GM18520 (cell line): Measurements from ENCODE around the gene NINJ1.

Source experiments
- ATAC-seq: cut with Tn5 transposase; IDR thresholded peaks from one replicate; pipeline ENCODE4 v1.9.1; 2021; ENCODE audit not compliant: unreplicated experiment

The NINJ1 gene

DNA sequence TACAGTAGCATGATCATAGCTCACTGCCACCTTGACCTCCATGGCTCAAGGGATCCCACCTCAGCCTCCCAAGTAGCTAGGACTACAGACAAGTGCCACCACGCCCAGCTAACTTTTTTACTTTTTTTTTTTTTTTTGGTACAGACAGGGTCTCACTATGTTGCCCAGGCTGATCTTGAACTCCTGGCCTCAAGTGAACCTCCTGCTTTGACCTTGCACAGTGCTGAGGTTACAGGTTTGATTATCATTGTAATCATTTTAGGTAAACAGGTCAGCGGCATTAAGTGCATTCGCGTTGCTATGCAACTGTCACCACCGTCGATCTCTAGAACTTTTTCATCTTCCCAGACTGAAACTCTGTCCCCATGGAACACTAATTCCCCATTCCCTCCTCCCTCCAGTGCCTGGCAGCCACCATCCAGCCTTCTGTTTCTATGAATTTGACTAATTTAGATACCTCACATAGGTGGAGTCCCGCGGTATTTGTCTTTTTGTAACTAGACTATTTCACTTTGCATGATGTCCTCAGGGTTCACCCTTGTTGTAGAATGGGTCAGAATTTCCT is 43.9 kb downstream of the NINJ1 start:
- no peak for ATAC-seq

DNA sequence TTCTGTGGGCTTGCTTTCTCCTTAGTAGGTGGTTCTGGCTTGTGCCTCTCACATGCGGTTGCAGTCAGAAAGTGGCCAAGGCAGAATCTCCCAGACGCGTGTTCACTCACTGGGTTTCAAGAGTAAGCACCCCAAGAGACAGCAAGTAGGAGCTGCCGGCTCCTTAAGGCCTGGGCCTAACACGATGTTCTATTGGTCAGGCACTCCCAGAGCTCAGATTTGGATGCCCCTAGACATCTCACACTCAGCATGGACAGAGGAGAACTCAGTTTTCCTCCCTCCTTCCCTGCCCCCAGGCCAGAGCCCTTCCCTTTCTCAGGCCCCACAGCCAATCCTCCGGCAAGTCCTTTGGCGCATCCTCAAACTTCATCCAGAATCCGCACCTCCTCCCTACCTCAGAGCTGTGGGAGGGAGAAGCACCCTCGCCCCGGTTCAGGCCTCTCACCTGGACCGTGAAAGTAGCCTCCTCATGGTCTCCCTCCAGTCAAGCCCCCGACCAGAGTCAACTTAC is 44.5 kb downstream of the NINJ1 start:
- no peak for ATAC-seq

DNA sequence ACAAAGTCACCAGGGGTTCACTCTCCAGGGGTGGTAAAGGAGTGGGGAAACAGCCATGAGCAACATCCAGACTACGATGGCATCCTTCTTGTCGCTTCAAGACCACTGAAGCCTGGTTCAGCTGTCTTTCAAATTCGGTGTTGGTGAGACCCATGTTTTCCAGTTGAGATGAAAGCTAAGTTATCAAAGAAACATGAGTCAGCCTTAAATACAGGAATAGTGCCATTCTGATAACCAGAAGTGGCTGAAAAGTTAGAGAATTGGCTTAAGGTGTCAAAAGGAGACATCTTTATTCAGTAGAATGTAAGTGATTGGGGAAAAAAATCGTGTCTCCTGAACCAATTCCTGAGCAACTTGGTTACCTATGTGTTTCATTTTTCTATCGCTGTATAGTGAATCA is 45.0 kb downstream of the NINJ1 start:
- no peak for ATAC-seq

DNA sequence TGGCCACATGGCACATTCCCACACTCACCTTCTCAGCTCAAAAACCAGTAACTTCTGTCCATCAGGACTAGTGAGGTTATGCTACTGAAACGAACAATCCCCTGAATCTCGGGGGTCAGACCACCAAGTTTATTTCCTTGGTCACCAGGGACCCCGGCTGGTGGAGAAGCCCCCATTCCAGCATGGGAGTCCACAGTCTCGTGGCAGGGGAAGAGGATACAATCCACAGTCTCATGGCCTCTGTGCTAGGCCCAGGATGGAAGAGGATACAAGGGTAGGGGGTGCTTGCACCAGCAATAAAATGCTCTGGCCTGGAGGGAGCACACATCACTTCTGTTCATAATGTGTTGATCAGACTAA is 45.4 kb downstream of the NINJ1 start:
- no peak for ATAC-seq

DNA sequence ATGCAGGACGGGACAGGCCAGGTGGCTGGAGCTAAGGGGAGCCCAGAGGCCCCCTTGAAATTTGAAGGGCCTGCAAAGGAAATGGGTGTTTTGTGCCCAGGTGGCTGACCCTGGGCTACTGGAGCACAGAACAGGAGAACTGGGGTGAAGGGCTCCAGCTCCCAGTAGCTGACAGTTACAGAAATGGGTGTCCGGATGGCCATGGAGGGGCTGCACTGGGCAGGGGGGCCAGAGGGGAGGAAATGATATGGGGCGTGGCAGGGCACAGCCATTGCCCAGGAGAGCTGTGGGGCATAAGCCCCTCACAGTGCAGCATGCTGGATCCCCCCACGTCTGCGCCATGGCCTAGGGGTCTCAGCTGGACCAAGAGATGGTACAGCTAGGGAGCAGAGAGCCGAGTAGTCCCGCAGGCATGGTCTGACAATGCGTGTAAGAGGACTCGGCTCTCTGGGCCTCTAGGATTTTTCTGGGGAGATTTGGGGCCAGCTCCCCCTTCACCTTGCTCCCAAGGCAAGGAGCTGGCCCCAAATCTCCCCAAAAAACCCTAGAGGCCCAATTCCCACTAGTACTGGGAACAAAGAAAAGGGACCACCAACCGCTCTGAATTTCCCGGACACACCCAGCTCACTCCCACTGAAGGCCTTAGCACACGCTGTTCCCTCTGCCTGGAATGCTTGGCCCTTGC is 45.9 kb downstream of the NINJ1 start:
- no peak for ATAC-seq

DNA sequence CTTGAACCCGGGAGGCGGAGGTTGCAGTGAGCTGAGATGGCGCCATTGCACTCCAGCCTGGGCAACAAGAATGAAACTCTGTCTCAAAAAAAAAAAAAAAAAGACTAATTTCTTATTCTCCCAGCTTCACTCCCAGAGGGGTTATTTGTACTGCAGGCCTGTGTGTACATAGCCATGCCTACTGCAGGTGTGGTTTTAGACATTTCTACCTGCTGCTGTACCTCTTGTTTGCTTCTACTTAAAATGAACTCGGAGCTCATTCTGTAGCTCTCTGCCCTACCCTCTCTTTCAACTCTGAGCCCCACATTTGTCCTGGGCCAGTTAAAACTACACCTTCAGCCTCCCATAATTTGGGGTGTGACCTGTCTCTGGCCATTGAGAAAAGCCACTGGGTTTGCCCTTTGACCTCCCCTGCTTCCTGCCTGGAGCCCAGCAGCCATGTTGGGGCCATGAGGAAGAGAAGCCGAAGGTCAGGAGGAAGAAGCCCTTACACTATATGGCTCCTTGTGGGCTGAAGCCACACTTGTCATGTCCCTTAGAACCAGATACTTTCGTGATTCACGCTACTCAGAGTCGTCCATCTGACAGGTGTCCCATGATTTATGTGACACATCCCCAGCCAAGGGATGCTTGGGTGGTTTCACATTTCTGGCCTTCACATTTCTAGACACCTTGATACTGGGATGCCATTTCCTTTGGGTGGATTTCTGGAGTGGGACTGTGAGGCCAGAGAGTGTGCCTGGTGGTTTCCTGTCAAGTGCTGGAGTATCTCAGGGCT is 47.4 kb downstream of the NINJ1 start:
- ATAC-seq, result no peak

DNA sequence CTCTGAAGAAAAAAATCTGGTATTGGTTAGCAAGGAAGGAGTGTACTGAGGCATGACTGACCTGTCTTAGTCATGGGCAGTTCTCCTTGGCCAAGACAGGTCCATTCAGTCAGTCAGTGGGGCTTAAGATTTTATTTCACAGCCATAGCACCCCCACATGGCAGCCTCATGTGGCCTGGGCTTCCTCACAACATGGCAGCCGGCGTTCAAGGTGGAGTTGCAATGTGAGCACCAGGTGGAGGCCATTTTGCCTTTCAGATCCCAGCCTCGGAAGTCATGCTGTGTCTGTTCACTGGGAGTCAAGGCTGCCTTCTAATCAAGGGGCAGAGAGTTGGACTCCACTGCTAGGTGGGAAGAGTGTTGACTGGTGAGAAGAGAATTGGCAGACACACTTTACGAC is 48.4 kb downstream of the NINJ1 start:
- ATAC-seq, result no peak

DNA sequence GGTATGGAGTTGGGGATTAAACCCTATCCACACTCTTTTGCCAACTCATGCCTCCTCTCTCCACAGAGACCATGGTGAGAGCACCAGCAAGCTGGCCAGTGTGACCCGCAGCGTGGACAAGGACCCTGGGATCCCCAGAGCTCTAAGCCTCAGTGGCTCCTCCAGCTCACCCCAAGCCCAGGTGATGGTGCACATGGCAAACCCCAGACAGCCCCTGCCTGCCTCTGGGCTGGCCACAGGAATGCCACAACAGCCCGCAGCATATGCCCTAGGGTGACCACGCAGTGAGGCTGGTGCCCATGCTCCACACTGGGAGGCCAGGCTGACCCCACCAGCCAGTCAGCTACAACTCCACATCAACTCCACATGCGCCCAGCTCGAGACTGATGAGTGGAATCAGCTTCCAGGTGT is 49.6 kb downstream of the NINJ1 start:
- no peak for ATAC-seq

DNA sequence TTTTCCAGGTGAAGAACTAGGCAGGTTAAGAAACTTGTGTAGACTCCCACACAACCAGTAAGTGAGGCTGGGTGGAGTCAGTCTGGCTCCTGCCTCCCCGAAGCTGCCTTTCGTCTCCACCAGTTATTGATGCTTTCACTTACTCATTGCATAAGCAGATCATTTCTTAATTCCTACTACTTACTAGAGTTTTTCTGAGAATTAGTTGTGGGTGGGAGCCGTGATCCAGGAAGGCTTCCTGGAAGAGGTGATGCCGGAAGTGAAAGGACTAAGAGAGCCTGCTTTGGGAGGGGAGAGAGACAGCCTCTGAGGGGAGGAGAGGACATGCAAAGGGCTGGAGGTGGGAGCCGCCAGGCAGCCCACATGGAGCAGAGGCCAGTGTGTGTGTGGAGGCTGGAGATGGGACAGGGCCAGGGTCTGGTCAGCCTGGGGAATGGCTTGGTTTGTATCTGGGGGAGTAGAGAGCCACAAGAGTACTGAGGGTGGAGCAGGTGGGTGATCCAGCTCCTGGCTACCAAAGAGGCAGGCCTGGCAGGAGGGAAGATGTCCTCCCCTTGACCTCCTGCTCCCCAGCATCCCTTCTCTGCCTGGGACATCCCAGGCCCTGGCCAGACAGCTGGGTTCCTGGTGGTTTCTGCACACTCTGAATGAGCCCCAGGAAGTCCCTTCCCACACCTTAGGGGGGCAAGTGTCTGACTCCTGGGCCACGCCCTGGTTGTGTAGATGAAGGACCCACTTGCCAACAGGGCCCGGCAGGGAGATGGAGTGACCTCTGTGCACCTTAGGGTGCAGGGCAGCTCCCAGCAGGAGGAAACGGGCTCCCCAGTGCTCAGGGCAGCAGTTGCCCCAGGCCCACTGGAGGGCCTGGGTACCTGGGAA is 50.2 kb downstream of the NINJ1 start:
- ATAC-seq, result no peak

DNA sequence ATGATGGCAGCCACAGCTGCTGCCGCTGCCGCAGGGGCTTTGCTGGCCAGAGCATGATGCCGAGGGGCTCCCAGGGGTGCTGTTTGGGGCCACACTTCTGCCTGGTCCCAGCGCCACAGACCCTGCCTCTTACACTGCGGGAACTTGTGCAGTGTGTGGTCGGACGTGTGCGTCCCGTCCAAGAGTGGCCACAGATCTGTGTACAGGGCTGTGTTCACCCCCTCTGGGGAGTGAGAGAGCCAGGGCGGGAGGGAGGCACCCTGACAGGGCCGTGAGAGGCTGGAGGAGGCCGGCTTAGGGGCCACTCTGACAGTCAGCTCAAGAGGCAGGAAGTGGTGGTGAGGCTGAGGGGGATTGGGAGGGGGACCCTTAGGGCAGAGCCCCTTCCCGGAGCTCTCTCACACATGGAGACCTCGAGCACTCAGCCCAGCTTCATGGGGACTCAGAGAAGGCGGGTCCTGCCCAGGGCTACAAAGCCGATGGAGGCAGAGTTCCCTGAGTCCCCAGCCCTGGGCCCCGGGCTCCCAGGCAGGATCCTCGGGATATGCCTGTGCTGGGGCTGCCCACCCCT is 51.1 kb downstream of the NINJ1 start:
- no peak for ATAC-seq

DNA sequence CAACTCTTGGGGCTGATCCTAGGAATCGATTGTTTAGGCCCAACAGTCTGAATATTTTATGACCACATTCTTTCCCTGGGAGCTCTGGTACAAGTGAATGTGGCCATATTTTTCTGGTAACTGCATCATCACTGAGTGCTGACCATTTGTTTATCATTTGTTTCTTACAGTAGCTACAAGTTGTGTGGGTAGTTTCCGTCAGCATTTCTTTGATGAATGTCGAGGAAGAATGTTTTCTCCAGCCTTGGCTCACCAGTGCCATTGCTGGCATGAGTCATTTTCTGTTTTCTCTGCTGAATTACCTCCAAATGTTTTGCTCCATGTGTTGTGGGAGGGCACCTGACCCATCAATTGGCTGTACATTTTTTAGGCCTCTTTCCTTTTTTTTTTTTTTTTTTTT is 52.1 kb downstream of the NINJ1 start:
- no peak for ATAC-seq

DNA sequence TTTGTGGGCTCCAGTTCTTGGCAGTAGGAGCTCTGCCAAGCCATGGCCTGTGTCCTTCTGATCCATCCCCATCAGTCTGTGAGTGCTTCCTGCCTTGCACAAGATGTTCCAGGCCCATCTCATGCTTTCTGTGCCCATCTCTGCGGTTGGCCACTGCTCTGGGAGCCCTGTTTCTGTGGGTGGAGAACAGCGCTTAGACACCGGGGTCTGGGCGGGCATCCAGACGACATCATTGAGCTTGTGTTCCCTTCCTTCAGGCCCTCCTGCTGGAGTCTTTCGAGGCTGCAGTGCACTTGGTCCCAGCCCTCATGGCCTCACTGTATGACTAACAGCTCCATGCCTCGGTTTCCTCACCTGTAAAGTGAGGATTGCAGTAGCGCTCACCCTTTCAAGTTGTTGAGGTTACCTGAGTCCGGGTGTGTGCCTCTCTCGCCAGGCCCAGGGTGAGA is 52.9 kb downstream of the NINJ1 start:
- no peak for ATAC-seq

DNA sequence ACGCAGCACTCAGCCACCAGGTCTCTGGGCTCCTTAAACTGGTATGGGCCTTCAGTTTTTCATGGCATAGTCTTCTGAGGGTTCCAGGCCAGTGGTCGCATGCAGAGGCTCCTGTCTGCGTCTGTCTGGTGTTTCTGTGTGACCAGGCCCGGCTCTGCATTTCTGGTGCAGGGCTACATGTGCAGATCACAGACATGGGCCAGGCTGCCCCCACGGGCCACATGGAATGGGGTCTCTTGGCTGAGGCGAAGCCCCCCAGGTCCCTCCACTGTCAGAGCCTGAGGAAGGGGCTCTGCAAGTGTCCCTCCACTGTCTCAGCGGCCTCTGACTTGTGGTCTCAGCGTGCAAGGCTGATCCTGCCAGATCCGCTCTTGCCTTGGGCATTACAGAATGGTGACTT is 53.6 kb downstream of the NINJ1 start:
- ATAC-seq, result no peak

DNA sequence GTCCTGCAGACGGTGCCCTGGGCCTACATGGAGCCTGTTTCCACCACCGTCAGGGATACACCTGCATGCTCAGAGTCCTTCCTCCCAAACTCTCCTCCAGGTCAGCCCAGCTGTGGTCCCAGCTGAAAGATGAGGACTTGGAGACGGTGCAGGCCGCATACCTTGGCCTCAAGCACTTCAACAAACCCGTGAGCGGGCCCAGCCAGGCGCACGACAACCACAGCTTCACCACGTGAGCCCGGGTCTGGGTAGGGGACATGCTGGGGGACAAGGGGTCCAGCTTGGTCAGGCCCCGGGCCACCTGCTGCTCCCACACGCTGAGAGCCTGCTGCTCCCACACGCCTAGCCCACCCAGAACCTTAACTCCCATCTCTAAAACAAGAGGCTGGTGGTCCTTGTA is 54.7 kb downstream of the NINJ1 start:
- ATAC-seq, result no peak

DNA sequence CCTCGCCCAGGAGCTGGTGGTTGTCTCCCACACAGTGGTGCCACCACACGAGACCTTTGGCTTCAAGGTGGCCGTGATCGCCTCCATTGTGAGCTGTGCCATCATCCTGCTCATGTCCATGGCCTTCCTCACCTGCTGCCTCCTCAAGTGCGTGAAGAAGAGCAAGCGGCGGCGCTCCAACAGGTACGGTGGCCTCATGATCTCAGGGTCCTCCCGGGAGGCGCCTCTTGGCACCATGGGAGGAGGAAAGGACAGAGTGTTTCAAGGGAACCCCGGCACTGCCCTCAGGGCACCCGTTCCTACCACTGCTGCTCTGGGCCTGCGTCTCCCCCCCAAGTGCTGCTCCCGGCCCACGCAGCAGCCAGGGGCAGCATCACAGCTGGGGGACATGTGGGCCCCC is 56.2 kb downstream of the NINJ1 start:
- no peak for ATAC-seq

DNA sequence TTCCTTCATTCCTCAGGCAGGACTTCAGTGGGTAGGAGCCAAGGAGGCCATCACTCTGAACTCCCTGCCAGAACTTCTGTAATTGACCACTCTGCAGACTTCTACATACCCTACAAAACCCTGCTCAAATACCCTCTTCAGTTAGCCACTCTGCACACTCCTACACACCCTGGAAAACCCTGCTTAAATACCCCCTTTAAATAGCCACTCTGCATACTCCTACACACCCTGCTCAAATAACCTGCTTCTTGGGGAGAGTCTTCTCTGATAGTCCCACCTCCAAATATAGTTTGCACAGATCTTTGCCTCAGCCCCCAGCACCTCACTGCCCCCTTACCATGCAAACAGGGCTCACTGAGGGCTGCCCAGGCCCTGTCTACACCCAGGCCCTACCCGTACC is 56.7 kb downstream of the NINJ1 start:
- no peak for ATAC-seq

DNA sequence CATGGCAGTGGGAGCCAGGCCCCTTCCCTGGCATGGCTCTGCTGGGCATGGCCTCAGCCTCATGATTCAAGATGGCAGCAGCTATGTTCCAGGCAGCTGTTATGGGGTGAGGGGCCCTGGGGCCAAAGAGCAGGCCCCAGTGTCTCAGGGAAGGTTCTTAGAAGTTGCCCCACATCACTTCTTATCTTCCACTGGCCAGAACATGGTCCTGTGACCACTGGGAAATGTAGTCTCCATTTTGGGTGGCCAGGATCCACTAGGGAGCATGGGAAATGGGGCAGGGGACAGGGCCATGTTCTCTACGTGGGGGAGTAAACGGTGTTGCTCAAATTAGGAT is 57.3 kb downstream of the NINJ1 start:
- ATAC-seq, result no peak

DNA sequence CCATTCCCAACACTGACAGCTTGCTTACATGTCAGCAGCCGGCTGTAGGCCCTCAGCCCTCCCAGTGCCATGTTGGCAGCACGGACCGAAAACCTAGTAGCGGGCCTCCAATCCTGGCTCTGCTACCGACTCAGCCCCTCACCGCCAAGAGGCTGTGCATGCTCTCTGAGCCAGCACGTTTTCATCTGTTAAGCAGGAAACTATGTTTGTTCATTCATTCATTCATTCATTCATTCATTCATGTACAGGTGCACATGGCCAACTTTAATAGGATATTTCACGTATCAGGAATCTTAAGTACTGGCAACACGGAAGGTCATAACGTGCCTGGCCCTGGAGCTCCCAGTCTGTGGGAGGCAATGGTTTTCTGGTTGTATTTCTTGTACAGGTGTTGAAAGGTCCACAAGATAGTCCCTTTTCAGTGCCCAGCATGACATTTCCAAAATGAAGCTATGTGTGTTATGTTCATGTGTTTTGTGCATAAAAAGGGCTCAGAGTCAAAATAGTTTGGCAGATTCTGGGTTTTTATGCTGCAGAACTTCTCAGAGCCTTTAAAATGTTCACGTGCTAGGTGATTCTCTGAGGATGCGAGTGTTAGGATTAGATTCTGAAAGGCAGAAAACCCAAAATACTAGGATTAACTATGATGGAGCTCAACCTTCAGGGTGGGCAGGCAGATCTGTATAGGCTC is 57.8 kb downstream of the NINJ1 start:
- no peak for ATAC-seq

DNA sequence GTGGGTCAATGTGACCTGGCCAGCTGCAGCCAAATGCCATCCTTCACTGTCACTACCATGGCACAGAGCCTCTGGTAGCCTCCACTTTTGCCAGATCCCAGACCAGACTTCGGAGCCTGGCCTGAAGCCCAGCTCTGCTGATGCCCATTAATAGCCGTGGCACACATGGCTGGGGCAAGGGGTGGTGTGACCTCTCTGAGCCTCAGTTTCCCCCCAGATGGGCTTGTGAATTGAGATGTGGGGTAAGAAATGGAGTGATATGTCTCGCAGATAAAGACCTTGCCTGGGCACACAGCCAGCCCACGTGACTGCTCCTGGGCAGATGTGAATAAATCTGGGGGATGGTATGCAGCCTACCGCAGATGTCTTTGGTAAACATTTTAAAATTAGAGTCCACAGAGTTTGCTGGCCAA is 61.7 kb downstream of the NINJ1 start:
- no peak for ATAC-seq
